ENCODE measurements around the gene HSD17B13.

Gene HSD17B13

GRCh38 chr4:87266986-87267385, 55.7 kb downstream of the HSD17B13 start:
- DNase-seq (ENCODE audit: low read depth): no peak

GRCh38 chr4:87262886-87263285, 59.8 kb downstream of the HSD17B13 start:
- no peak for DNase-seq (ENCODE audit: low read depth)

GRCh38 chr4:87260477-87260876, 62.2 kb downstream of the HSD17B13 start:
- no peak for DNase-seq (ENCODE audit: low read depth)

- no peak for DNase-seq (ENCODE audit: low read depth)
Observed at GRCh38 chr4:87258677-87259076, 64.0 kb downstream of the HSD17B13 start.

- DNase-seq (ENCODE audit: low read depth): no peak
Observed at GRCh38 chr4:87257523-87257922, 65.2 kb downstream of the HSD17B13 start.

- DNase-seq (ENCODE audit: low read depth): no peak
Observed at GRCh38 chr4:87255755-87256154, 66.9 kb downstream of the HSD17B13 start.

Data from activated T-cell treated with anti-CD3 and anti-CD28 coated beads for 48 hours (primary cell).